ENCODE results near the gene SLC25A26. TPM values are rescaled to one million over a fixed set of nuclear protein-coding genes. Genes with fewer than 3 reads are reported as not detected.

SLC25A26 gene
- total RNA-seq, 2 experiments from 2014 or later: 24.4 to 25.2 TPM

GRCh38 chr3:66377800-66378199, 157.0 kb downstream of the SLC25A26 start:
- H3K27ac Mint-ChIP-seq: peak overlapping the region; percentile 68
- no peak overlapping the region for H3K4me3 Mint-ChIP-seq
- peaks cover 2% of the 10 kb centered on the region for H3K4me1 Mint-ChIP-seq
- DNase-seq: no peak
- H3K36me3 Mint-ChIP-seq: peaks cover 51% of the 10 kb centered on the region
- no peaks in the 10 kb centered on the region for H3K9me3 Mint-ChIP-seq
- no peaks in the 10 kb centered on the region for H3K27me3 Mint-ChIP-seq

GRCh38 chr3:66378256-66378655, 157.5 kb downstream of the SLC25A26 start:
- Mint-ChIP-seq H3K27ac (peak overlapping the region; percentile 68), H3K9me3 (no peaks in the 10 kb centered on the region), H3K27me3 (no peaks in the 10 kb centered on the region), H3K4me1 (peaks cover 2% of the 10 kb centered on the region), H3K36me3 (peaks cover 56% of the 10 kb centered on the region), H3K4me3 (no peak overlapping the region)
- DNase-seq: no peak

DNA sequence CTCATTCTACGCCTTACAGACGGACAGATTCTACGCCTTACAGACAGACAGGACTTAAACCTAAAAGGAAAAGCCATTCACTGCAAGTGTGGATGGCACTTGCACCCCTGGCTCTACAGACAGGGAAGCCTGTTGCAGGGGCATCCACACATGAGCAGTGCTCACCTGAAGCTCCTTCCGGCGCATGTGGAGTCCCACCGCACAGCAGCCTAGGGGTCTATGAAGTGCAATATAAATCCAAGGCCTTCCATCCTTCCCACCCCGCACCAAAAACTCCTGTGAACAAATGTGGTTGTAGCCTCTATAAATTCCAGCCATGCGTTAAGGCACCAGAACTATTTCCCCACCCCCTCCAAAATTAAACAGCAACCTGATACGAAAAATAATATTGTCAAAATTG, 158.8 kb downstream of the SLC25A26 start:
- H3K27me3 Mint-ChIP-seq: no peaks in the 10 kb centered on the region
- peaks cover 69% of the 10 kb centered on the region for H3K36me3 Mint-ChIP-seq
- H3K27ac Mint-ChIP-seq: no peak overlapping the region
- no peak for DNase-seq
- peaks cover 2% of the 10 kb centered on the region for H3K4me1 Mint-ChIP-seq
- no peak overlapping the region for H3K4me3 Mint-ChIP-seq
- peaks cover 3% of the 10 kb centered on the region for H3K9me3 Mint-ChIP-seq

- peaks cover 2% of the 10 kb centered on the region for H3K4me1 Mint-ChIP-seq
- H3K9me3 Mint-ChIP-seq: peaks cover 3% of the 10 kb centered on the region
- H3K27me3 Mint-ChIP-seq: no peaks in the 10 kb centered on the region
- H3K36me3 Mint-ChIP-seq: peaks cover 77% of the 10 kb centered on the region
- DNase-seq: no peak
- no peak overlapping the region for H3K27ac Mint-ChIP-seq
- H3K4me3 Mint-ChIP-seq: no peak overlapping the region
Measured at GRCh38 chr3:66380200-66380932, 159.6 kb downstream of the SLC25A26 start.

- Mint-ChIP-seq H3K36me3 (peaks cover 90% of the 10 kb centered on the region), H3K4me1 (peaks cover 5% of the 10 kb centered on the region), H3K27ac (no peak overlapping the region), H3K9me3 (peaks cover 6% of the 10 kb centered on the region), H3K4me3 (no peak overlapping the region), H3K27me3 (no peaks in the 10 kb centered on the region)
- no peak for DNase-seq
Measured at GRCh38 chr3:66381626-66382025, 160.8 kb downstream of the SLC25A26 start.

DNA sequence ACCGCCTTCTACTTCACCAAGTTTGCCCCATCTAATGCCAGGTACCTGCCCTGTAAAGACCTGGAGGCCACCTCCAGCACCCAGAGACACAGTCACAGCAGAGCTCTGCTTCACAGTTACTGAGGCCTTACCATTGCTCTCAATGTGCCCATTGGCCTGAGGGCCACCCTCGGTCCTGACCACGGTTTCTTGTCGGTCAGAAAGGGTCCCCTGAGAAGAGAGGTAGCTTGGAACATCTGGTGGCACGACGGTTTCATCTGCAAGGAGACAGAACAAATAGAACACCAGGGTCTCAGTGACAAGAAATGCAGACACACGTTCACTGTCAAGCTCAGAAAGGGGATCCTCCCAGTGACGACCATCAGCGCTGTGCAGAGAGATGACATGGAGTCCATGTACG, 161.3 kb downstream of the SLC25A26 start:
- Mint-ChIP-seq H3K4me1 (peaks cover 5% of the 10 kb centered on the region), H3K9me3 (peaks cover 11% of the 10 kb centered on the region), H3K27me3 (no peaks in the 10 kb centered on the region), H3K27ac (no peak overlapping the region), H3K4me3 (no peak overlapping the region), H3K36me3 (peaks cover 95% of the 10 kb centered on the region)
- DNase-seq: no peak

DNA sequence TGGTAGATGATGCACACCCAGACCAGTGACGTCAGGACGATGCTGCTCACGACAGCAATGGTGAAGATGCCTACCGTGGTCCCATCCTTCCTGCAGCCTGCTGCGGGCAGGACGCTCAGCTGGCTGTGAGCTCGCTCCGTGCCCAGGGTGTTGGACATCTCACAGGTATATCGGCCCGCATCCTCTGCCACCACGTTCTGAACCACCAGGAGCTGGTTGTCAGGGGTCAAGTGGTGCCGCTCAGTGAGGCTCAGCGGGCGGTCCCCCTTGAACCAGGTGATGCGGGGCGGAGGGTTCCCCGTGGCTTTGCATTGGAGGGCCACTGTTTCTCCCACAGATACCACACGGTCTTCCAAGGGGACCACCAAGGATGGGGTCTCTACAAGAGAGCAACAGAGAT, 162.2 kb downstream of the SLC25A26 start:
- H3K27ac Mint-ChIP-seq: no peak overlapping the region
- peaks cover 95% of the 10 kb centered on the region for H3K36me3 Mint-ChIP-seq

DNA sequence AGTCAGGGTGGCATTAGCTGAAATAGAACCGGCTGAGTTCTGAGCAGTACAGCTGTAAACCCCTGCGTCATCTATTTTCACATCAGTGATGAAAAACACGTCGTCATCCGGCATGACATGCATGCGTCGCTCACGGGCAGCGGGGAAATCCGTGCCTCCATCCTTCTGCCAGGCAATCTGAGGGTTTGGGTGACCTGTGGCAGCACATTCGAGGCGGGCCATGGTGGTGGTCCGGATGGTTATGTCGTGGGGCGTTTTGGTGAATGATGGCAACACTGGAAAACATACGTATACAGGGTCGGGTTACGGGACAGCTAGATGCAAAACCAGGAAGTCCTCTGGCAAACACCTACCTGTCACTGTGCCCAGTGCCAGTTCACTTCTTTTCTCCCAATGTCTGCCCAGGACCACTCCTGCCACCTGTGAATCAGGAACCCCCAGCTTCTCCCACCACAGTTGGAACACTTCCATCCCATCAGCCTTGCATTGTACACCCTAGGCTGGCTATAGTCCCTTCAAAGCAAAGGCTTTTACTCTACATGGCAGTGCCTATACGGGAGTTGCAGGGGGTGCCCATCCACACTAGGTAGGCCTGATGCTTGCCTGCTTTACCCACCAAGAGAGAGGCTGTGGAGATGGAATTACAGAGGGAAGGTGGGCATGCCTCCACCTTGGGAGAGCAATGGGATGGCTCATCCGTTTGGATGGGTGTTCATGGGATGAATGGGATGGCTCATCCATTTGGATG, 163.4 kb downstream of the SLC25A26 start:
- no peak for DNase-seq
- H3K27me3 Mint-ChIP-seq: no peaks in the 10 kb centered on the region
- no peak overlapping the region for H3K4me3 Mint-ChIP-seq
- peaks cover 4% of the 10 kb centered on the region for H3K4me1 Mint-ChIP-seq
- no peak overlapping the region for H3K27ac Mint-ChIP-seq
- H3K36me3 Mint-ChIP-seq: peaks cover 91% of the 10 kb centered on the region
- H3K9me3 Mint-ChIP-seq: peaks cover 20% of the 10 kb centered on the region

More for the DNA sequence above, 162.2 kb downstream of the SLC25A26 start:
- H3K27me3 Mint-ChIP-seq: no peaks in the 10 kb centered on the region
- no peak overlapping the region for H3K4me3 Mint-ChIP-seq
- peaks cover 5% of the 10 kb centered on the region for H3K4me1 Mint-ChIP-seq
- DNase-seq: no peak
- H3K9me3 Mint-ChIP-seq: peaks cover 13% of the 10 kb centered on the region

DNA sequence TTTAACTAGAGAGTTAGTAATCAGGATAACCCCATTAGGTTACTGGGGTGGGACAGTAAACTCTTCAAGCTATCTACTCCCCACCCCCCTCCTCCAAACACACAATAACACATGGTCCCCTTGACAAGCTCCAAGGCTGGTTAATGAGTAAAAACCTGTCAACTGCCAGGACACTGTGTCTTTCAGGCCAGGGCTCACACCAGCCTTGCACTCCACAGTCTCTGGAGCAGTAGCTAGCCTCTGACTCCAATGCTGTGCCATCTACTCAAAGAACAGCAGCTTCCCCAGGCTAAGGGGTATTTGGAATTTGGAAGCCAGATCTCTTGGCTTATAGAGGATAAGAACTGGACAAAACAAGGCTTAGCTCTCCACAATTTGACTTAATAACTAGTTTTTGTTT, 164.3 kb downstream of the SLC25A26 start:
- no peak overlapping the region for H3K4me3 Mint-ChIP-seq
- peaks cover 24% of the 10 kb centered on the region for H3K9me3 Mint-ChIP-seq
- H3K4me1 Mint-ChIP-seq: peaks cover 7% of the 10 kb centered on the region
- no peaks in the 10 kb centered on the region for H3K27me3 Mint-ChIP-seq
- DNase-seq: no peak
- peaks cover 83% of the 10 kb centered on the region for H3K36me3 Mint-ChIP-seq
- H3K27ac Mint-ChIP-seq: no peak overlapping the region

GRCh38 chr3:66386011-66386924, 165.5 kb downstream of the SLC25A26 start:
- Mint-ChIP-seq H3K9me3 (peaks cover 24% of the 10 kb centered on the region), H3K27me3 (no peaks in the 10 kb centered on the region), H3K36me3 (peaks cover 72% of the 10 kb centered on the region), H3K4me1 (peaks cover 9% of the 10 kb centered on the region), H3K4me3 (no peak overlapping the region), H3K27ac (no peak overlapping the region)
- no peak for DNase-seq

- Mint-ChIP-seq H3K27ac (no peak overlapping the region), H3K36me3 (peaks cover 69% of the 10 kb centered on the region), H3K9me3 (peaks cover 28% of the 10 kb centered on the region), H3K4me3 (no peak overlapping the region), H3K4me1 (peaks cover 12% of the 10 kb centered on the region), H3K27me3 (no peaks in the 10 kb centered on the region)
- no peak for DNase-seq
Measured at GRCh38 chr3:66386925-66387650, 166.3 kb downstream of the SLC25A26 start.

GRCh38 chr3:66390013-66390412, 169.2 kb downstream of the SLC25A26 start:
- H3K4me1 Mint-ChIP-seq: peaks cover 35% of the 10 kb centered on the region
- no peak for DNase-seq
- peaks cover 51% of the 10 kb centered on the region for H3K36me3 Mint-ChIP-seq
- H3K9me3 Mint-ChIP-seq: peaks cover 26% of the 10 kb centered on the region
- H3K4me3 Mint-ChIP-seq: no peak overlapping the region
- H3K27ac Mint-ChIP-seq: no peak overlapping the region
- no peaks in the 10 kb centered on the region for H3K27me3 Mint-ChIP-seq

GRCh38 chr3:66392512-66392911, 171.7 kb downstream of the SLC25A26 start:
- H3K27me3 Mint-ChIP-seq: no peaks in the 10 kb centered on the region
- H3K9me3 Mint-ChIP-seq: peaks cover 15% of the 10 kb centered on the region
- no peak for DNase-seq
- H3K27ac Mint-ChIP-seq: peak overlapping the region; percentile 60
- peaks cover 30% of the 10 kb centered on the region for H3K4me1 Mint-ChIP-seq
- no peak overlapping the region for H3K4me3 Mint-ChIP-seq
- peaks cover 32% of the 10 kb centered on the region for H3K36me3 Mint-ChIP-seq

DNA sequence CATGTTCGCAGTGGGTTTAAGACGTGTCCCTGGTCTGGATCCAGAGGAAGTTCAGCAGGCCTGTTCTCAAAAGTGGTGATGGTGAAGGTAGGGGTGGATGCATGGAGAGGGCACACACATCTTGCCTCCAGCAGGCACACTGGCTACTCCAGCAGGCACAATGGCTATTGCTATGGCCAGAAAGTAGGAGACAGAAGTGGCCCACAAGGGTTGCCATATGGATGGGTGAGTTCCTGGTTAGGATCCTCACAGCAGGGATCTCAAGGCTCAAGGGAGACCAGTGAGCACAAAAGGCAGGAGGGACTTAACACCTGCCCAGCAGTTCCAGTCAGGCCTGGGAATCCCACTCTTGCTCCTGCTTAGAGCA, 172.1 kb downstream of the SLC25A26 start:
- Mint-ChIP-seq H3K4me1 (peaks cover 30% of the 10 kb centered on the region), H3K9me3 (peaks cover 15% of the 10 kb centered on the region), H3K27me3 (no peaks in the 10 kb centered on the region), H3K4me3 (no peak overlapping the region), H3K27ac (peak overlapping the region; percentile 60), H3K36me3 (peaks cover 31% of the 10 kb centered on the region)
- DNase-seq: no peak

Data from activated naive CD8-positive, alpha-beta T cell treated with anti-CD3 and anti-CD28 coated beads for 36 hours (primary cell).